DOHH2 (cell line): ENCODE data around the gene PCGF2.

Experiments
- H3F3A ChIP-seq: fragments of 200-600 bp; sonication (generic), shearing (Covaris generic); 2 replicates; pipeline ENCODE4 v1.6.0; 2016; ENCODE audit warnings: antibody characterized with exemption, mild to moderate bottlenecking; ENCODE audit not compliant: control insufficient read depth, insufficient read depth
- H3K27ac ChIP-seq: fragments of 200-600 bp; sonication (generic); 2 replicates; pipeline ENCODE4 v1.5.1; 2014; ENCODE audit warnings: low read depth, mild to moderate bottlenecking, low read length, moderate library complexity
- H3K27me3 ChIP-seq: fragments of 200-600 bp; sonication (generic); 2 replicates; pipeline ENCODE4 v1.6.1; 2014; ENCODE audit warnings: mild to moderate bottlenecking, low read length, mixed read lengths; ENCODE audit not compliant: control insufficient read depth
- H3K36me3 ChIP-seq: fragments of 200-600 bp; sonication (generic); 2 replicates; pipeline ENCODE4 v1.6.1; 2014; ENCODE audit warnings: mild to moderate bottlenecking, low read length, moderate library complexity, mixed read lengths; ENCODE audit not compliant: control insufficient read depth
- H3K4me1 ChIP-seq: fragments of 200-600 bp; sonication (generic); 2 replicates; pipeline ENCODE4 v1.6.1; 2014; ENCODE audit warnings: mild to moderate bottlenecking, low read length, mixed read lengths; ENCODE audit not compliant: control insufficient read depth
- H3K4me2 ChIP-seq: fragments of 200-600 bp; sonication (generic); 2 replicates; pipeline ENCODE4 v1.6.0; 2014; ENCODE audit warnings: mild to moderate bottlenecking, low read length, moderate library complexity
- H3K4me3 ChIP-seq: fragments of 200-600 bp; sonication (generic); 2 replicates; pipeline ENCODE4 v1.5.1; 2014; ENCODE audit warnings: mild to moderate bottlenecking, low read length, mixed read lengths
- H3K79me2 ChIP-seq: fragments of 200-600 bp; sonication (generic); 2 replicates; pipeline ENCODE4 v1.6.1; 2014; ENCODE audit warnings: mild to moderate bottlenecking, low read length, mixed read lengths; ENCODE audit not compliant: control insufficient read depth
- H3K9me2 ChIP-seq: fragments of 200-600 bp; sonication (generic); replicated peaks from 2 replicates; pipeline ENCODE4 v1.6.1; 2014; ENCODE audit warnings: mild to moderate bottlenecking, low read length, mixed read lengths; ENCODE audit not compliant: control insufficient read depth
- H3K9me3 ChIP-seq: fragments of 200-600 bp; sonication (generic); 2 replicates; pipeline ENCODE4 v1.6.1; 2014; ENCODE audit warnings: antibody characterized with exemption, low read length, mixed read lengths; ENCODE audit not compliant: control insufficient read depth, insufficient read depth
- H4K20me1 ChIP-seq: fragments of 200-600 bp; sonication (generic); 2 replicates; pipeline ENCODE4 v1.6.0; 2014; ENCODE audit warnings: low read depth, mild to moderate bottlenecking, antibody characterized with exemption, low read length, moderate library complexity; ENCODE audit not compliant: control insufficient read depth, insufficient read depth
- EZH2phosphoT487 ChIP-seq: fragments of 200-600 bp; sonication (generic); IDR thresholded peaks from 2 replicates; pipeline ENCODE4 v1.6.1; 2017; ENCODE audit warnings: borderline replicate concordance, mild to moderate bottlenecking, antibody characterized with exemption, low read length, moderate library complexity, mixed read lengths
- TF ChIP-seq, protein P1 (sequence below): fragments of 200-600 bp; sonication (generic); IDR thresholded peaks from one replicate; pipeline ENCODE4 v1.5.1; 2014; ENCODE audit warnings: antibody characterized with exemption, mild to moderate bottlenecking, low read depth, low read length; ENCODE audit not compliant: poor library complexity, severe bottlenecking

The PCGF2 gene

DNA sequence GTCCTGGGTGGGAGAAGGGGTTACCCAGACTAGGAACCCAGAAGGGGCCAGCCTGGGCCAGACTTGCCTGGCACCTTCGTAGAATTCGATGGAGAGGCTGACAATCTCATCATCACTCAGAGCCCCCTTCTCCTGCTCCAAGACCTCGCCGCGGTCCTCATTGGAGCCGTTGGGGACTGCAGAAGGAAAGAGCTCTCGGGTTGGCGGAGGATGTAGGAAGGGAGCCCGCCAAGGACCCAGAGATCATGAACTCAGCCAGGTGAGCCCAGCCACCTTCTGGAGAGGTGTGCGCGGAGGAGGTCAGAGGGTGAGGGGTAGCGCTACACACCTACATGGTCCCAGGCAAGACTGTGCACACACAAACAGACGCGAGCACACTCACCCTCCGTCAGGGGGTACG lies 9.4 kb downstream of the PCGF2 start:
- Histone ChIP-seq H3K4me2 (no peak overlapping the region), H3K9me3 (no peaks in the 10 kb centered on the region), H4K20me1 (no peaks in the 10 kb centered on the region), H3K9me2 (no peaks in the 10 kb centered on the region), H3K4me3 (no peak overlapping the region), H3K79me2 (no peaks in the 10 kb centered on the region), H3K4me1 (peaks cover 40% of the 10 kb centered on the region), H3K27ac (no peak overlapping the region), H3K27me3 (no peaks in the 10 kb centered on the region), H3K36me3 (peaks cover 4% of the 10 kb centered on the region; the same call in 1 of the 2 replicates), H3F3A (0 out of 2 replicates have a peak, but pooled peaks cover 1% of the 10 kb centered on the region)
- TF ChIP-seq, protein P1, sequence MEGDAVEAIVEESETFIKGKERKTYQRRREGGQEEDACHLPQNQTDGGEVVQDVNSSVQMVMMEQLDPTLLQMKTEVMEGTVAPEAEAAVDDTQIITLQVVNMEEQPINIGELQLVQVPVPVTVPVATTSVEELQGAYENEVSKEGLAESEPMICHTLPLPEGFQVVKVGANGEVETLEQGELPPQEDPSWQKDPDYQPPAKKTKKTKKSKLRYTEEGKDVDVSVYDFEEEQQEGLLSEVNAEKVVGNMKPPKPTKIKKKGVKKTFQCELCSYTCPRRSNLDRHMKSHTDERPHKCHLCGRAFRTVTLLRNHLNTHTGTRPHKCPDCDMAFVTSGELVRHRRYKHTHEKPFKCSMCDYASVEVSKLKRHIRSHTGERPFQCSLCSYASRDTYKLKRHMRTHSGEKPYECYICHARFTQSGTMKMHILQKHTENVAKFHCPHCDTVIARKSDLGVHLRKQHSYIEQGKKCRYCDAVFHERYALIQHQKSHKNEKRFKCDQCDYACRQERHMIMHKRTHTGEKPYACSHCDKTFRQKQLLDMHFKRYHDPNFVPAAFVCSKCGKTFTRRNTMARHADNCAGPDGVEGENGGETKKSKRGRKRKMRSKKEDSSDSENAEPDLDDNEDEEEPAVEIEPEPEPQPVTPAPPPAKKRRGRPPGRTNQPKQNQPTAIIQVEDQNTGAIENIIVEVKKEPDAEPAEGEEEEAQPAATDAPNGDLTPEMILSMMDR, result no peak
- TF ChIP-seq EZH2phosphoT487, result no peak

DNA sequence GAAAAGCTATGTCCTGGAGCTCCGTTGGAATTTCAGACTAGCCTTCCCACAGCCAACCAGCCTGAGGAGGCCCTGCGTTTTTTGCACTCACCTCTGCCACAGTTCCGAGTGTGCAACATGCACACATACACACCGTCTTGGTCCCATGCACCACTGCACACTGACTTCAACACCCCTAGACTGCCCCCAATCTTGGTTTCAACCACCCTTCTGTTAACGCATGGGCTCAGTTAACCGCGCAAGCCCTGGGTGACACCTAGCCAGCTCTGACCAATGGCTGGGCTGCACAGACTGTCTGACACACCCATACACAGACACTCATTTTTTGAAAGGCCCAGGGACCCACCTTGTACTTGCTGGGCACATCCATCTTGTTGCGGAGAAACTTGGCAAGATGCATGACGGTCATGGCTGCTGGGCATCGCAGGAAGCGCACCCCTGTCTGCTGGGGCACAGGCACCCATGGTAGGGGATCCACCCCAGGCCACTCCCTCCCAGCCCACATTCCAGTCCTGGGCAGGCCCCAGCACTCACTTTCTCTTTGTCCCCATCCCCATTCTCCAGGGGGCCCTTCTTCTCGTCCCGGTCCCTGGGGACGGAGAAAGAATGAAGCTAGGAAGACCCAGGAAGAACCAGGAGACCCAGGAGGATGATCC lies 10.0 kb downstream of the PCGF2 start:
- no peaks in the 10 kb centered on the region for H3K27me3 ChIP-seq
- no peak overlapping the region for H3K27ac ChIP-seq
- H3K4me3 ChIP-seq, result no peak overlapping the region
- TF ChIP-seq EZH2phosphoT487, result no peak
- TF ChIP-seq, protein P1, result no peak
- no peaks in the 10 kb centered on the region for H4K20me1 ChIP-seq
- H3F3A ChIP-seq, result peaks cover 5% of the 10 kb centered on the region; the same call in 1 of the 2 replicates
- H3K79me2 ChIP-seq, result no peaks in the 10 kb centered on the region
- H3K4me1 ChIP-seq, result peaks cover 35% of the 10 kb centered on the region
- peaks cover 10% of the 10 kb centered on the region; the same call in 1 of the 2 replicates for H3K36me3 ChIP-seq
- H3K4me2 ChIP-seq, result peak overlapping the region; percentile 19; the same call in 1 of the 2 replicates
- H3K9me2 ChIP-seq, result no peaks in the 10 kb centered on the region
- H3K9me3 ChIP-seq, result no peaks in the 10 kb centered on the region

DNA sequence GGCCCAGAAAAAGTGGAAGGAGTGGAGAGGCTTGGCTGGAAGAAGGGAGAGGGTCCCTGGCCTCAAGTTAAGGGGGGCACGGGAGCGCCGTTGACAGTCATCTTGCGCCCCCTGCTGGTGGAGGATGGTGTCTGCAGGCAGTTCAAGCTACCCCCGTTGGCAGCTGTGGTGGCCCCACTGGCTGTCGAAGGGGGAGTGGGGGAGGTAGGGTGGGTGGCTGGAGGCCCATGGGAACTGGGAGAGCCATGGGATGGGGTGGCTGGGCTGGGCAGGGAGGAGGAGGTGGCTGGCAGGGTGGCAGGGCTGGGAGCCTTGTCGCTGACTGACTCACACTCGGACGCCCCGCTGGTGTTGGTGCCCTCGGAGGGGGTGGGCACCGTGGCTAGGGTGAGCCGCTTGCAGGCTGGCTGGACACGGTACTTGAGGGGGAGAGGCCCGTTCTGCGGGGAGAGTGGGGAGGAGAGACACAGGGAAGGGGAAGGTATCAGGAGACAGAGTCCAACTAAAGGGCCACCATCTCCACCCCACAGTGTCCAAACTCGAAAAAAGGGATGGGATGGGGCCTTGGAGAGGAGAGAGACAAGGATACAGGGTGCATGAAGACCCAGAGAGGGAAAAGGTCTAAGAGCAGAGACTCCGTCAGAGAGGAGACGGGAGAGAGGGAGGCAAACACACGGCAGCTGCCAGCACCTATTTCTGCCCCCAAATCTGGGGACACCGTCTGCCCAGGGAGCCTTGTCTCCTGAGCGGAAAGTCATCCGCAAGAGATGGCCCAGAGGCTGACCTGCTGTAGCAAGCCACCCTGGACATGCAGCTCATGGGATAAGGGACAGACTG lies 12.8 kb downstream of the PCGF2 start:
- peaks cover 27% of the 10 kb centered on the region for H3K4me1 ChIP-seq
- TF ChIP-seq EZH2phosphoT487, result no peak
- TF ChIP-seq, protein P1, result peak; percentile 92

More for the DNA sequence above, 12.8 kb downstream of the PCGF2 start:
- H3K36me3 ChIP-seq, result peaks cover 29% of the 10 kb centered on the region
- H3K9me2 ChIP-seq, result no peaks in the 10 kb centered on the region
- no peak overlapping the region for H3K4me3 ChIP-seq
- no peak overlapping the region for H3K4me2 ChIP-seq
- no peaks in the 10 kb centered on the region for H3K9me3 ChIP-seq
- peaks cover 18% of the 10 kb centered on the region for H3K79me2 ChIP-seq
- H3K27ac ChIP-seq, result no peak overlapping the region
- no peaks in the 10 kb centered on the region for H4K20me1 ChIP-seq
- H3F3A ChIP-seq, result peaks cover 5% of the 10 kb centered on the region; the same call in 1 of the 2 replicates
- no peaks in the 10 kb centered on the region for H3K27me3 ChIP-seq
